ENCODE measurements around the gene XPA.
A peak's percentile ranks its signal among the peaks of the same experiment; 100 is the strongest.

The XPA gene

DNA sequence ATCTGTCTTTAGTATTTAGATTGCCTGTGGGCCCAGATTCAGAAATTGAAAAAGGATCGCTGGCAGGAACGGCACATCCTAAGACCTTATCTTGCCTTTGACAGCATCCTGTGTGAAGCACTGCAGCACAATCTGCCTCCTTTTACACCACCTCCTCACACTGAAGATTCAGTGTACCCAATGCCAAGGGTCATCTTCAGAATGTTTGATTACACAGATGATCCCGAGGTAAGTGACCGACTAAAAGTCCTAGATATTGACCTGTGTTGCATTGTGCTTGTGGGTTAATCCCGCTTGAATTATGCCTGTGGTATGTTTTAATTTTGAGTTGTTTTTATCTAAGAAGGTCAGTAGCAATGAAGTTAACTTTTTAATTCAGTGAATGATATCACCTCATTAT is 49.1 kb downstream of the XPA start:
- no peak for DNase-seq

DNA sequence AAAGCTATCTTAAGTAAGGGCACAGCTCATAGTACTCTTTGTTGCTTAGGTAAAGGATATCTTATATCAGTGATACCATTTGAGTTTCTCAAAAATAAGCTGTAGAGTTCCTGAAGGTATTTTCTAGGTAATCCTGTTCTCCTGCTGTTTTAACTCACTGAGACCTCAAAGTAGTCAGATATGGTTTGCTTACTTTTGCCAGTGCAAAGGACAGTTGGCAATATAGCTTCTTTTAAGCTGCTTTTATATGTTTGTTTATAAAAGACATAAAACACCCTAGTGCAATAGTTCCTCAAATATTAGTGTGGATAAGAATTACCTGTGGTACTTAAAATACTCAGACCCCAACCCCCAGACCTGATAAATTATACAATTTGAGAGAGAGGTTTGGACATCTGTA is 51.4 kb downstream of the XPA start:
- no peak for DNase-seq

DNA sequence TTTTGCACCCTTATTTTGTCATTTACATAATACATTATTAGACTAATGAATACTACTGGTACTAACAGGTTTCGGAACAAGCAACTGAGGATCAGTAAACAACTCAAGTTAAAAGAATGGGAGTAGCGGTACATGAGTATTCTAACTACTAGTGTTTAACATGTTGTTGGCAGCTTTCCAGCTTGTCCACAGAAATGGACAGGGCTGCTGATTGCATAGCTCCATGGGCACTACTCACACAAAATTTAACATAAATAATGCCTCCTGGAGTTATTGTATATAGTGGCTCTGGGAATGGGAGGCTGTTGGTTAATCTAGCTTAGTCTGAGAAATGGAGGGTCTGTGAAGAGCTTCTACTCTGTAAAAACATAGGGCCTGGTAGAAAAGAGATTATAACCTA is 56.8 kb downstream of the XPA start:
- peak; percentile 14 for DNase-seq

DNA sequence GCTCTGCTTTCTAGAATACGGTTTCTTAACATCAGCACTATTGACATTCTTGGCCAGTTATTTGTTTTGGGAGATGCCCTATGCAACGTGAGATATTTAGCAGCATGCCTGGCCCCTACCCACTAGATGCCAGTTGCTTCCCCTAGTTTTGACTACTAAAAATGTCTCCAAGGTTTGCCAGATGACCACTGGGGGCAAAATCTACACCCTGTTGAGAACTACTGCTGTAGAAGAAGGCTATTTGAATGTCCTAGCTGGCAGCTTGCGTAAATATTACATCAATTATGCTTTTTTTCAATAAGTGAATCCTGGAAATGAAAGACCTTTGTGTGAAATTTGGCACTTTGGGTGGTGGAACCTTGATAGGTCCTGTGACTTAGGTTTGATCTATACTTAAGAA is 58.5 kb downstream of the XPA start:
- DNase-seq, result no peak

DNA sequence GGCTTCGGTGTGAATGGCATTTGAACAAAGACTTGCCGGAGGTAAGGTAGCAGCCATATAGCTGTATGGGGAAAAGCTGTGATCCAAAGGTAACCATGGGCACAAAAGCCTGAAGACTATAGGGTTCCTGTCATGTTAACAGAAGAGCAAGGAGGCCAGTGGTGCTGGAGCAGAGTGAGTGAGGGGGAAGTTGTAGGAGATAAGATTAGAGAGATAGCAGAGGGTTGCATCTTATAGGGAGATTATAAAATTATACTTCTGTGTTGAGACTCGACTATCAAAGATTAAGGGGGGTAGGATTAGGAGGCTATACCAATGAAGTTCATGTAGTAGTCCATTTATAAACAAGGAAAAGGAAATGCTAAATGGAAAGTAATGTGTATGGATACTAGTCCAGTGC is 60.2 kb downstream of the XPA start:
- no peak for DNase-seq

GRCh38 chr9:97635026-97635425 is 62.1 kb downstream of the XPA start:
- no peak for DNase-seq

DNA sequence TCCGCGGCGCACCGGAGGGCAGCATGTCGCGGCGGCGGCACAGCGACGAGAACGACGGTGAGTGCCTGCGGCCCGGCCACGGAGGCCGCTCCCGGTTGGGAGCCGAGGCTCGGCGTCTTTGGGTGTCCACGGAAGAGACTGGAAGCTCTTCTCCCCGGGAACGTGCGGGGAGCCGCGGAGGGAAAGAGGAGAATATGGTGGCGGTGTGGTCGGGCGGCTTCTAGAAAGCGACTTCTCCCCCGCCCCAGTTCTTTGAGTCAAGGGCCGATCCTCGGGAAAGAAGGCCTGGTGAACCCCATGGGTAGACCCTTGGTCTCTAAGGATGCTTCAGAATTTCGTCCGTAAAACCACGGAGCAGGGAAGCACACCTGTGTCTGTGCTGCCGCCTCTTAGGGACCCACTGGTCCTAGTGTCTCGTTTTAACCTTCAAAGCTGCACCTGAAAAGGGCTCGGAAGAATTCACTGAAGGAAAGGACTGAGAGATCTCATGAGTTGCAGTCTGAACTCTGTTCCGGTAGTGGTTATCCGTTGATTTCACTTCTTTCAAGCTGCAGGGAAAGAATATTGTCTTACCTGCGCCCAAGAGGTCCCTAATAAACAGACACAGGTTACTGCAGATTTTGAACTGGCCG is 63.2 kb downstream of the XPA start:
- DNase-seq, result no peak

DNA sequence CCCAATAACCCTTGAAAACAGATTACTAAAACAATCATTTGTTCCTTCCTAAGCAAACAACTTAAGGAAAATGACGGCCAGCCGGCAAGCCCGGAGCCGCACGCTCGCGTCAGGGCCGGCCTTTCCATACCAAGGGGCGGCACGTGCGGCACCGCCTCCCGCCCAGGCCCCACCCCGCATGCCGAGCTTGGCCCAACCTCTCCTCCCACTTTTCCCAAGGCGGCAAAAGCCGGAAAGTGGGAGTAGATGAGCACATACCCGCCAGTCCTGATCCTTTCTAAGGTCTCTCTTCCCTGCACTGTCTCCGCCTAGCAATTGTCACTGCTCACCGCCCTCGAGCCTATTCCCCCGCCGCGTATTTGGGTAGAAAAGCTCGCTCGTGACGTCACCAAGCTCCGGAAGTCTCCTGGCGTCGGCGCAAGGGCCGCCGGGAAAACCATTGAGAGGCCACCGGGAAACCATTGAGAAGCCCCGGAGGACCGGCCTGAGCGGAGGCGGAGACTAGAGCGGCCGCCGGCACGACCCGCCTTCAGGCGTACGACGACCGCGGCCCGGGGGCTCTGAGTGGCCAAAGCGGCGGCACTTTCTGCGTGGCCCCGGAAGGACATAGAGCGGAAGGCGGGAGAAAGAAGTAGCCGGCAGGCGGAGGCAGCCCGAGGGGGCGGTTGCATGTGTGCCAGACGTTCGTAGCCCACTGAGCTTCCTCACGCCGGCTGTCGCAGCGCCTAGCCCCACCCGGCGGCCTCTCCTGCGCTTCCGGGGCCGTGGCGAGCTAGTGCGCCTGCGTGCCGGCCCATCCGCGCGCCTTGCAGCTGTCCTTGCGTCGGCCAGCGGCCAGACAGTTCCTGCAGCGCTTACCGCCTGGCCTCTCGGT is 63.9 kb downstream of the XPA start, which contains the start of the genes NCBP1 and TSTD2:
Gene NCBP1, plus strand, starts transcription at position 837 of the 874 bp plus-strand sequence. CDS start 61 bp downstream, outside the sequence.
Gene TSTD2, minus strand, starts transcription at position 384 of the 874 bp plus-strand sequence. CDS start 5,806 bp downstream, outside the sequence.
- peak; percentile 98 for DNase-seq

DNA sequence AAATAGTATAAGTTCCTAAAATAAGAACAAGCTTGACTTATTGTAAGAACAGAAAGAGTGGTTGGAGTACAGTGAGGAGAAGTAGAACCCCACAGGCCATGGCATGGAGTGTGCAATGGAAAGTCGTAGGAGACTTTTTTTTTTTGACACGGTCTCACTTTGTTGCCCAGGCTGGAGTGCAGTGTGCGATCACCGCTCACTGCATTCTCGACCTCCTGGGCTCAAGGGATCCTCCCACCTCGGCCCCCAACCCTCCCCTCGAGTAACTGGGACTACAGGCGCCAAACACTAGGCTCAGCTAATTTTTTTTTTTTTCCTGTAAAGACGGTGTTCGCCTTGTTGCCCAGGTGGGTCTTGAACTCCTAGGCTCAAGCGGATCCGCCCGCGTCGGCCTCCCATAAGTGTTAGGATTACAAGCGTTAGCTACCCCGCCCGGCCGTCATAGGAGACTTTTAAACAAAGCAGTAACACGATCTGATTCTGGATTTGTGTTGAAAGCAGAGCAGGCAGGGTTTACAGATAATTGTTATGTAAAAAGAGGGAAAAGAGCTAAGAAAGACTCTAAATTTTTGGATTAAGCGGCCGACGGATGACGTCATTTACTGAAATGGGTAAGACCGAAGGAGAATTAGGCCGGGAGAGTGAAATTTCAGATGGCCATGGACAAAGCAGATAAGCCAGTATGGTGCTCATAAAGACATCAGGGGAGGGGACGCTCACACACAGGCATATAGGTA is 64.7 kb downstream of the XPA start:
- DNase-seq, result no peak

- no peak for DNase-seq
Measured at GRCh38 chr9:97630591-97630990, 66.5 kb downstream of the XPA start.

GRCh38 chr9:97629156-97629555 is 68.0 kb downstream of the XPA start:
- no peak for DNase-seq

GRCh38 chr9:97628668-97629067 is 68.5 kb downstream of the XPA start:
- no peak for DNase-seq

DNA sequence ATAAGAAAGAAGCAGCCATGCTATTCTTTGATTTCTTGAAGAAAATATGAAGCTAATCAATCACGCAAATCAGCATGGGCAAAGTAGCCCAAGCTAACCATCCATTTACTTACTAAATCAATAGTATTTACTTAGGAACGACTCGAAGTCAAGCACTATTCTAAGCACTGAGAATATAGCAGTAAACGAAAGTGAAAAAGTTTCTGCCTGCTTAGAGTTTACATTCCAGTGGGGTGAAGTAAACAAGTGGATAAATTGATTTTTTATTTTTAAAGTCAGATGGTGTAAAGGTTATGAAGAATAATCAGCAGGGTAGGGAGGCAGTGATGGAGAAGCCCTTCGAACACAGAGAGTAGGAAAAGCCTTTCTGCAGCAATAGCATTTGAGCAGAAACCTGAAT is 69.5 kb downstream of the XPA start:
- no peak for DNase-seq

- no peak for DNase-seq
Measured at GRCh38 chr9:97625620-97626019, 71.5 kb downstream of the XPA start.

All from NCI-H774 (cell line).